Osteocyte (in vitro differentiated cells): ENCODE data around the gene AATK. TPM values are rescaled to one million over a fixed set of nuclear protein-coding genes. Genes with fewer than 3 reads are reported as not detected.

Experiments used
- DNase-seq: peaks from one replicate; pipeline ENCODE4 v3.0.0; 2021; ENCODE audit warnings: mixed read lengths; ENCODE audit not compliant: unreplicated experiment; ENCODE audit errors: extremely low spot score
- H3K27ac Mint-ChIP-seq: one replicate; pipeline ENCODE4 v1.8.0; 2021; ENCODE audit warnings: mild to moderate bottlenecking, mixed read lengths; ENCODE audit not compliant: unreplicated experiment
- H3K27me3 Mint-ChIP-seq: one replicate; pipeline ENCODE4 v1.8.0; 2021; ENCODE audit warnings: mixed read lengths; ENCODE audit not compliant: unreplicated experiment
- H3K36me3 Mint-ChIP-seq: one replicate; pipeline ENCODE4 v1.8.0; 2021; ENCODE audit warnings: mixed read lengths; ENCODE audit not compliant: unreplicated experiment
- H3K4me1 Mint-ChIP-seq: one replicate; pipeline ENCODE4 v1.8.0; 2021; ENCODE audit warnings: mixed read lengths; ENCODE audit not compliant: unreplicated experiment
- H3K4me3 Mint-ChIP-seq: one replicate; pipeline ENCODE4 v1.8.0; 2021; ENCODE audit warnings: mild to moderate bottlenecking, moderate library complexity, mixed read lengths; ENCODE audit not compliant: unreplicated experiment
- H3K9me3 Mint-ChIP-seq: one replicate; pipeline ENCODE4 v1.8.0; 2021; ENCODE audit warnings: mixed read lengths; ENCODE audit not compliant: unreplicated experiment
- CTCF ChIP-seq: fragments of 200-600 bp; sonication (generic); IDR thresholded peaks from 2 replicates; pipeline ENCODE4 v1.5.0; 2021; ENCODE audit warnings: antibody characterized with exemption, mild to moderate bottlenecking, moderate library complexity
- total RNA-seq: library from RNA; stranded (reverse); gene quantifications from 2 replicates; pipeline ENCODE4 v1.2.1, GENCODE V29; 2021

The AATK gene
- total RNA-seq, 1 donor from 2014 or later, result not detected

- H3K4me3 Mint-ChIP-seq, result no peak overlapping the region
- H3K9me3 Mint-ChIP-seq, result no peaks in the 10 kb centered on the region
- no peak for DNase-seq
- H3K27ac Mint-ChIP-seq, result no peak overlapping the region
- no peaks in the 10 kb centered on the region for H3K27me3 Mint-ChIP-seq
- no peak for TF ChIP-seq CTCF
- H3K4me1 Mint-ChIP-seq, result no peaks in the 10 kb centered on the region
- H3K36me3 Mint-ChIP-seq, result no peaks in the 10 kb centered on the region
These were observed 38.9 kb downstream of the AATK start for GRCh38 chr17:81127133-81127455.

GRCh38 chr17:81126281-81127132, 39.5 kb downstream of the AATK start:
- Mint-ChIP-seq H3K9me3 (no peaks in the 10 kb centered on the region), H3K4me1 (no peaks in the 10 kb centered on the region), H3K4me3 (no peak overlapping the region), H3K27ac (no peak overlapping the region), H3K27me3 (no peaks in the 10 kb centered on the region), H3K36me3 (no peaks in the 10 kb centered on the region)
- TF ChIP-seq CTCF, result no peak
- no peak for DNase-seq

GRCh38 chr17:81125573-81126081, 40.4 kb downstream of the AATK start:
- Mint-ChIP-seq H3K9me3 (no peaks in the 10 kb centered on the region), H3K27ac (no peak overlapping the region), H3K4me1 (no peaks in the 10 kb centered on the region), H3K36me3 (no peaks in the 10 kb centered on the region), H3K27me3 (no peaks in the 10 kb centered on the region), H3K4me3 (no peak overlapping the region)
- TF ChIP-seq CTCF, result no peak
- no peak for DNase-seq

- no peak for TF ChIP-seq CTCF
- no peak overlapping the region for H3K4me3 Mint-ChIP-seq
- no peaks in the 10 kb centered on the region for H3K4me1 Mint-ChIP-seq
- no peaks in the 10 kb centered on the region for H3K9me3 Mint-ChIP-seq
- H3K27ac Mint-ChIP-seq, result no peak overlapping the region
- H3K27me3 Mint-ChIP-seq, result no peaks in the 10 kb centered on the region
- H3K36me3 Mint-ChIP-seq, result no peaks in the 10 kb centered on the region
- DNase-seq, result no peak
These were observed 41.6 kb downstream of the AATK start for GRCh38 chr17:81124377-81124776.
